HL-60 (cell line): ENCODE results near the gene CAMK2G.

ENCODE experiments used
- CTCF ChIP-seq: IDR thresholded peaks from one replicate; pipeline ENCODE4 v1.5.1; 2011; ENCODE audit warnings: low read length, control low read depth, inconsistent platforms; ENCODE audit not compliant: insufficient read depth
- GABPA ChIP-seq: IDR thresholded peaks from 2 replicates; pipeline ENCODE4 v1.6.1; 2012; ENCODE audit warnings: low read depth
- POLR2AphosphoS5 ChIP-seq: IDR thresholded peaks from 2 replicates; pipeline ENCODE4 v1.6.1; 2012; ENCODE audit warnings: low read depth
- SPI1 ChIP-seq: IDR thresholded peaks from 2 replicates; pipeline ENCODE4 v1.6.1; 2012; ENCODE audit warnings: low read depth, mild to moderate bottlenecking, borderline replicate concordance
- TF ChIP-seq, protein P1 (sequence below): IDR thresholded peaks from 2 replicates; pipeline ENCODE4 v1.6.1; 2012; ENCODE audit warnings: low read depth; ENCODE audit not compliant: insufficient replicate concordance

DNA sequence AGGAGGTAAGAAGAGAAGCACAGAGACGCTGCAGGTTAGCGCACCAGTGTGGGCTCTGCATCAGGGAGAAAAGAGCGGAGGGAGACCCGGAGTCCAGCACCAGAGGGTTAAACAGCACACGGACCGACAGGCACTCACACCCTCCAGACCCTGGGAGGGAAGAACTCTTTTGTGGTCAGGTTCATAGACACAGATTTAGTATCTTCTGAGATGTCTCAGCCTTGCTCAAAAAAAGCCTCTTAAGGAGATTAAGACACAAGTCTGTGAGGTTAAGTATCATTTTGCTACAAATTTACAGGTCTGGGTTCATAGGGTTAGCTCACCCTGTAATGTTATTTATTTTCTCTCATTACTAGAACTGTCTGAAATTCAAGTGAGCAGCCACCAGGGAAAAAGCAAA lies 46.2 kb downstream of the CAMK2G start:
- TF ChIP-seq CTCF: no peak
- TF ChIP-seq, protein P1, sequence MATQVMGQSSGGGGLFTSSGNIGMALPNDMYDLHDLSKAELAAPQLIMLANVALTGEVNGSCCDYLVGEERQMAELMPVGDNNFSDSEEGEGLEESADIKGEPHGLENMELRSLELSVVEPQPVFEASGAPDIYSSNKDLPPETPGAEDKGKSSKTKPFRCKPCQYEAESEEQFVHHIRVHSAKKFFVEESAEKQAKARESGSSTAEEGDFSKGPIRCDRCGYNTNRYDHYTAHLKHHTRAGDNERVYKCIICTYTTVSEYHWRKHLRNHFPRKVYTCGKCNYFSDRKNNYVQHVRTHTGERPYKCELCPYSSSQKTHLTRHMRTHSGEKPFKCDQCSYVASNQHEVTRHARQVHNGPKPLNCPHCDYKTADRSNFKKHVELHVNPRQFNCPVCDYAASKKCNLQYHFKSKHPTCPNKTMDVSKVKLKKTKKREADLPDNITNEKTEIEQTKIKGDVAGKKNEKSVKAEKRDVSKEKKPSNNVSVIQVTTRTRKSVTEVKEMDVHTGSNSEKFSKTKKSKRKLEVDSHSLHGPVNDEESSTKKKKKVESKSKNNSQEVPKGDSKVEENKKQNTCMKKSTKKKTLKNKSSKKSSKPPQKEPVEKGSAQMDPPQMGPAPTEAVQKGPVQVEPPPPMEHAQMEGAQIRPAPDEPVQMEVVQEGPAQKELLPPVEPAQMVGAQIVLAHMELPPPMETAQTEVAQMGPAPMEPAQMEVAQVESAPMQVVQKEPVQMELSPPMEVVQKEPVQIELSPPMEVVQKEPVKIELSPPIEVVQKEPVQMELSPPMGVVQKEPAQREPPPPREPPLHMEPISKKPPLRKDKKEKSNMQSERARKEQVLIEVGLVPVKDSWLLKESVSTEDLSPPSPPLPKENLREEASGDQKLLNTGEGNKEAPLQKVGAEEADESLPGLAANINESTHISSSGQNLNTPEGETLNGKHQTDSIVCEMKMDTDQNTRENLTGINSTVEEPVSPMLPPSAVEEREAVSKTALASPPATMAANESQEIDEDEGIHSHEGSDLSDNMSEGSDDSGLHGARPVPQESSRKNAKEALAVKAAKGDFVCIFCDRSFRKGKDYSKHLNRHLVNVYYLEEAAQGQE: no peak
- TF ChIP-seq POLR2AphosphoS5: no peak
- TF ChIP-seq GABPA: no peak
- TF ChIP-seq SPI1: no peak
